LNCAP (cell line): ENCODE data around the gene ARHGEF11.

ENCODE experiments used
- TF ChIP-seq, protein P1 (sequence below): fragments of 450-650 bp; IDR thresholded peaks from 2 replicates; pipeline ENCODE4 v1.5.1; 2017; ENCODE audit warnings: mild to moderate bottlenecking

Gene ARHGEF11

GRCh38 chr1:156894001-156894400 lies 151.5 kb downstream of the ARHGEF11 start:
- TF ChIP-seq, protein P1, sequence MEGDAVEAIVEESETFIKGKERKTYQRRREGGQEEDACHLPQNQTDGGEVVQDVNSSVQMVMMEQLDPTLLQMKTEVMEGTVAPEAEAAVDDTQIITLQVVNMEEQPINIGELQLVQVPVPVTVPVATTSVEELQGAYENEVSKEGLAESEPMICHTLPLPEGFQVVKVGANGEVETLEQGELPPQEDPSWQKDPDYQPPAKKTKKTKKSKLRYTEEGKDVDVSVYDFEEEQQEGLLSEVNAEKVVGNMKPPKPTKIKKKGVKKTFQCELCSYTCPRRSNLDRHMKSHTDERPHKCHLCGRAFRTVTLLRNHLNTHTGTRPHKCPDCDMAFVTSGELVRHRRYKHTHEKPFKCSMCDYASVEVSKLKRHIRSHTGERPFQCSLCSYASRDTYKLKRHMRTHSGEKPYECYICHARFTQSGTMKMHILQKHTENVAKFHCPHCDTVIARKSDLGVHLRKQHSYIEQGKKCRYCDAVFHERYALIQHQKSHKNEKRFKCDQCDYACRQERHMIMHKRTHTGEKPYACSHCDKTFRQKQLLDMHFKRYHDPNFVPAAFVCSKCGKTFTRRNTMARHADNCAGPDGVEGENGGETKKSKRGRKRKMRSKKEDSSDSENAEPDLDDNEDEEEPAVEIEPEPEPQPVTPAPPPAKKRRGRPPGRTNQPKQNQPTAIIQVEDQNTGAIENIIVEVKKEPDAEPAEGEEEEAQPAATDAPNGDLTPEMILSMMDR = no peak

GRCh38 chr1:156893048-156893953 lies 152.2 kb downstream of the ARHGEF11 start, which contains the start of gene PEAR1:
PEAR1 (plus strand) TSS chr1:156893718; CDS start chr1:156903927, 10,209 bp downstream.
- TF ChIP-seq, protein P1 = no peak

GRCh38 chr1:156892190-156893047 lies 153.1 kb downstream of the ARHGEF11 start:
- TF ChIP-seq, protein P1 = peak; percentile 81

DNA sequence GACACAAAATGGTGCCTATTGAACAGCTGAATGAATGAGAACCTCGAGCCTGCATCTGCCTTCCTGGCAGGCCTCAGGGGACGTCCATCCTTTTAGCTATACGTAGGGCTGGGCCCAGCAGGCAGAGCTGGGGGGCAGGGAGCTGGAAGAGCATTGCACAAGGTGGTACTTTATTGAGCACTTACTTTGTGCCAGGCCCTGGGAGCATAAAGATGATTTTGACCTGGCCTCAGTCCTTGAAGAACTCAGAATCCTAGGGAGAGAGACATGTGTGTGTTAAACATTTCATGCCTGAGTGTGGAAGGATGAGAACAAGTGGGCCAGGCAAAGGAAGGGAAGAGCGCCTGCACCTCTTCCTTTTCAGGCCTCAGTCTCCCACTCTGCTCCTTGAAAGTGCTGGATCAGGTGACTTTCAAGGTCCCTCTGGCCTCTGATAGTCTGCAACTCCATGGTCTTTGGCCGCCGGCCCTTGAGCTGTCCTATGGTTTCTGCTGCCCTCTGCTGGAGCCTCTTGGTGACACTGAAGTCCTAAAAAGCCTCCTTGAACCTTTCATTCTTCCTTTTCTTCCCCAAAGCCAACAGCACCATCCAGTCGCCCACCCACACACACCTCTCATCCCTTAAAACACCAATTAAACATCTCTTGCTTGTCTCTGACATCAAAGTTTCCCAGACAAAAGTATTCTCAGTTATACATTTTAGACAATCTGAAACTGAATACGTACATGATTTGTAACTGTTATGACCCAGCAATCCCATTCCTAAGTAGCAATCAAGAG lies 155.6 kb downstream of the ARHGEF11 start:
- TF ChIP-seq, protein P1 = peak; percentile 89

DNA sequence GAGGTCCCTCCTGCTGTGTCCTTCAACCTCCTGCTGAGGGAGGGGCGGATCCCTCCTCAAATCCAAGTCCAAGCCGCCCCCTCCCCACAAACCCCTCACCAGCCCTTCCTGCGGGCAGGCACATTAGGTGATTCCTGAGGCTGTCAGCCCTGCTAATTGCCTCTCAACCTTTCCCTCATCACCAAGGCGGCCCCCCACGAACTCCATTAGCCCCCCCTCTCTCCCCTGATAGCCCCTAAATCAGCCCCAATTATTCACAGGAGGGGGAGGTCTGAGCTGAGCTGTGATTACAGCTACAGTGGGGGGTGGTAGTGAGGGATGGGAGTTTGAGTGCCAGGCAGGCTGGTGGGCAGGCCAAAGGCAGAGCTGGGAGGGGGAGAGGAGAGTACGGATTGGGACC lies 157.8 kb downstream of the ARHGEF11 start:
- TF ChIP-seq, protein P1 = no peak

DNA sequence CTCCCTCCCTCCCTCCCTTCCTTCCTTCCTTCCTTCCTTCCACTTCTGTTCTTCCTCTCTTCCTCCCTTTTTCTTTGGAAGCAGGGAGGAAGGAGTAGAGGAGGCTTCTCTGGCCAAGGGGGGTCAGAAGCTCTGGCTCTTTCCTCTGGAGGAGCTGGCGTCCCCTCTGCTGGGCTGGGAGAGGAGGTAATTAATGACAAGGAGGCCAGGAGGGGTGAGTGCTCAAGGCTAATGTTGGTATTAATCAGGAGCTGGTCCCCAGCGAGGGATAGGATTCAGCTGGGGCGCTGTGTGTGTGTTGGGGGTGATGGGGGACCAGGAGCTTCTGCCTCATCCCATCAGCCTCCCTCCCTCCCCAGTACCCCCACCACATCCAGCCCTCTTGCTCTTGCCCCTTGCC lies 158.2 kb downstream of the ARHGEF11 start:
- TF ChIP-seq, protein P1 = no peak
